K562 (cell line): ENCODE data around the gene RNGTT. TPM values are rescaled to one million over a fixed set of nuclear protein-coding genes. Genes with fewer than 3 reads are reported as not detected.
A peak's percentile ranks its signal among the peaks of the same experiment; 100 is the strongest.
"Not testable (repeated sequence)": the region's sequence is repeated elsewhere in the genome, so short reads cannot be mapped to it uniquely, and the experiment has no call there.

ENCODE experiments used
- ATAC-seq: fragments of 200-7000 bp; cut with Tn5 transposase; 3 replicates; pipeline ENCODE4 v1.9.1; 2020; ENCODE audit warnings: moderate library complexity
- BruUV-seq: library from RNA; stranded (reverse); fragments of 400-500 nt; replicated peaks from 2 replicates; lab custom pipeline; 2021; lab: Mats Ljungman, UMichigan
- CTCF ChIA-PET: fragments of 300-600 bp; formaldehyde crosslinking; extraction: SDS; loops from one replicate; lab custom pipeline; 2021; ENCODE audit warnings: low intra/inter-chr PET ratio; lab: Yijun Ruan, JAX
- POLR2A ChIA-PET: fragments of 300-600, 350-650 bp; sonication (Branson Sonifier 250); formaldehyde crosslinking; extraction: SDS; loops from one replicate; lab custom pipeline; 2021; ENCODE audit warnings: antibody characterized with exemption, inconsistent platforms; lab: Yijun Ruan, JAX
- DNase-seq, 4 experiments: peaks; one replicate each; pipeline versions ENCODE4 v3.0.0 to v3.0.0-alpha.2; 2011 to 2018; ENCODE audit warnings: low spot score in 3 of 4, mixed read lengths in 3 of 4; ENCODE audit errors: extremely low read depth in 1 of 4
- FAIRE-seq: peaks from 2 replicates; lab custom pipeline; 2011; peaks lifted over from hg19 to GRCh38; lab: Jason Lieb, UNC
- H2AFZ ChIP-seq: 2 replicates; pipeline ENCODE4 v1.6.0; 2011; ENCODE audit warnings: low read depth, low read length, control low read depth, inconsistent platforms
- H3K27ac ChIP-seq: fragments of 200-600 bp; 3 replicates; pipeline ENCODE4 v1.8.0; 2011; ENCODE audit warnings: low read depth, mild to moderate bottlenecking, control low read depth, inconsistent platforms, low read length, moderate library complexity, mixed read lengths; ENCODE audit errors: extremely low read depth
- H3K27me3 ChIP-seq, 2 experiments: fragments of 300-600 bp in 1 of 2; 2 replicates in 1 of 2; 3 replicates in 1 of 2; pipeline versions ENCODE4 v1.6.0 to v1.8.0; 2011; ENCODE audit warnings: inconsistent platforms in 2 of 2, low read length in 2 of 2, mild to moderate bottlenecking in 1 of 2, mixed read lengths in 1 of 2, moderate library complexity in 1 of 2; ENCODE audit not compliant: control insufficient read depth in 2 of 2, insufficient read depth in 2 of 2
- H3K36me3 ChIP-seq: fragments of 300-600 bp; 3 replicates; pipeline ENCODE4 v1.8.0; 2011; ENCODE audit warnings: mild to moderate bottlenecking, low read length, inconsistent platforms; ENCODE audit not compliant: control insufficient read depth, insufficient read depth
- H3K4me1 ChIP-seq, 2 experiments: fragments of 200-600 bp in 1 of 2; replicated peaks in 1 of 2; 2 replicates in 1 of 2; 3 replicates in 1 of 2; pipeline versions ENCODE4 v1.5.1 to v1.8.0; 2011; ENCODE audit warnings: inconsistent platforms in 2 of 2, low read length in 2 of 2, mild to moderate bottlenecking in 1 of 2, mixed read lengths in 1 of 2, moderate library complexity in 1 of 2; ENCODE audit not compliant: control insufficient read depth in 2 of 2, insufficient read depth in 2 of 2
- H3K4me2 ChIP-seq: 2 replicates; pipeline ENCODE4 v1.6.1; 2011; ENCODE audit warnings: low read length, control low read depth, inconsistent platforms, mixed read lengths; ENCODE audit not compliant: insufficient read depth
- H3K4me3 ChIP-seq: fragments of 200-600 bp; sonication (generic), shearing (Covaris generic); 2 replicates; pipeline ENCODE4 v1.5.1; 2016; ENCODE audit warnings: control low read depth, inconsistent platforms
- H3K79me2 ChIP-seq: fragments of 200-600 bp; 3 replicates; pipeline ENCODE4 v1.8.0; 2011; ENCODE audit warnings: low read length, inconsistent platforms; ENCODE audit not compliant: control insufficient read depth, insufficient read depth
- H3K9ac ChIP-seq, 2 experiments: 2 replicates each; pipeline versions ENCODE4 v1.6.0 to v1.6.1; 2011; ENCODE audit warnings: low read depth in 2 of 2, low read length in 2 of 2, control low read depth in 1 of 2, inconsistent platforms in 1 of 2, mild to moderate bottlenecking in 1 of 2, mixed read lengths in 1 of 2; ENCODE audit not compliant: insufficient read depth in 1 of 2
- H3K9me1 ChIP-seq: one replicate; pipeline ENCODE4 v1.6.0; 2011; ENCODE audit warnings: inconsistent platforms, mild to moderate bottlenecking, low read length, moderate library complexity; ENCODE audit not compliant: control insufficient read depth, insufficient read depth
- H3K9me3 ChIP-seq: replicated peaks from 2 replicates; pipeline ENCODE4 v1.5.1; 2011; ENCODE audit warnings: low read depth, low read length, inconsistent platforms; ENCODE audit not compliant: control insufficient read depth, insufficient read depth
- H4K20me1 ChIP-seq: replicated peaks from 2 replicates; pipeline ENCODE4 v1.6.1; 2011; ENCODE audit warnings: low read length, inconsistent platforms, mixed read lengths; ENCODE audit not compliant: control insufficient read depth, insufficient read depth
- RAD21 ChIP-seq, 2 experiments: fragments of 250-450 bp in 1 of 2; fragments of 450-650 bp in 1 of 2; sonication (Bioruptor Pico) in 1 of 2; formaldehyde crosslinking in 1 of 2; IDR thresholded peaks in 1 of 2; conservative IDR thresholded peaks in 1 of 2; 2 replicates each; pipeline versions ENCODE4 v1.4.0 to v1.8.0; 2020 to 2022; ENCODE audit warnings: mild to moderate bottlenecking in 2 of 2, moderate library complexity in 1 of 2
- SLC30A9 ChIP-seq: fragments of 250-450 bp; sonication (Bioruptor Pico); IDR thresholded peaks from 2 replicates; pipeline ENCODE4 v1.8.0; 2022; ENCODE audit warnings: mild to moderate bottlenecking, moderate library complexity
- TAF9B ChIP-seq: fragments of 450-650 bp; IDR thresholded peaks from 2 replicates; pipeline ENCODE4 v1.6.1; 2018; ENCODE audit warnings: mild to moderate bottlenecking; ENCODE audit not compliant: partially characterized antibody
- whole genome bisulfite sequencing: fragments of 100-300 bp; shearing (Covaris generic); methylation state at CpG from one replicate; pipeline ENCODE4 v1.1.6; 2016; ENCODE audit warnings: low coverage, mixed read lengths; ENCODE audit not compliant: insufficient coverage; ENCODE audit errors: missing lambda C conversion rate; 5-methylcytosine and 5-hydroxymethylcytosine counted together
- in situ Hi-C: fragments of 300-500 bp; cut with MboI; formaldehyde crosslinking; loops from 4 replicates; pipeline ENCODE4 v1.15.0; 2018; ENCODE audit warnings: inconsistent platforms, mixed read lengths
- intact Hi-C: fragments of 100-400 bp; cut with micrococcal nuclease; formaldehyde crosslinking; loops from 2 replicates; pipeline ENCODE4 v1.14.2; 2022
- polyA plus RNA-seq, 8 experiments: library from polyadenylated mRNA; depleted of rRNA in 4 of 8; stranded (reverse) in 5 of 8; unstranded in 3 of 8; fragments of >200 nt; fragmentation: Nextera tagmentation in 2 of 8; fragmentation: Illumina TruSeq in 1 of 8; extraction: Ambion mirVana in 2 of 8; extraction: Trizol in 1 of 8; gene quantifications; 2 replicates each; pipeline versions ENCODE4 v1.2.1 to v1.2.3, GENCODE V29; 2011 to 2014; ENCODE audit warnings: inconsistent platforms in 1 of 8, missing spikeins in 1 of 8
- total RNA-seq, 7 experiments: library from RNA; depleted of rRNA in 6 of 7; stranded (reverse); fragments of >200 nt in 6 of 7; fragmentation: Illumina TruSeq in 2 of 7; extraction: Trizol in 2 of 7; gene quantifications; 2 replicates each; pipeline versions ENCODE4 v1.2.1 to v1.2.3, GENCODE V29; 2011 to 2021; ENCODE audit warnings: low replicate concordance in 1 of 7
- TF ChIP-seq, protein P1 (sequence below), 3 experiments: IDR thresholded peaks in 2 of 3; conservative IDR thresholded peaks in 1 of 3; 2 replicates each; pipeline ENCODE4 v1.5.1; 2011 to 2012; ENCODE audit warnings: low read length in 3 of 3, mild to moderate bottlenecking in 3 of 3, control low read depth in 2 of 3, improper control_type of control experiment in 1 of 3, inconsistent platforms in 1 of 3, low read depth in 1 of 3, mixed read lengths in 1 of 3, moderate library complexity in 1 of 3; ENCODE audit not compliant: insufficient read depth in 2 of 3

RNGTT gene
- total and polyA plus RNA-seq, 9 of the 15 experiments (the other 6 are each of a cell fraction or from before 2014, with no cell fraction given): 6.1 to 31.7 (median 19.5) TPM

DNA sequence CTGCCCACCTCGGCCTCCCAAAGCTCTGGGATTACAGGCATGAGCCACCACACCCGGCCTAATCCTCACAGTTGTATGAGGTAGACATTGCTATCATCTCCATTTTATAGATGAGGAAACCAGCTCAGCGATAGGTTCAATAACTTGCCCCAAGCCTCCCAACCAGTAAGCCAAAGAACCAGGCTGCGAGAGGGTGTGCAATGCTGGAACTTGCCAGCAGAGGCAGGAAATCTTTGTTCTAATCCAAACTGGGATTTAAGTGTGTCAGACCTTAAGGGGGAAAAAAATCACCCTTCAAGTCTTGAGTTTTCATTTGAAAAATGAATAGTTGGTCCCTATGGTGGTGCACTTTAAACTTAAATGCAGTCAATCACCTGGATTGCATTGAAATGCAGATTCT lies 20.1 kb upstream of the RNGTT start:
- no peaks in the 10 kb centered on the region for H3K9me1 ChIP-seq
- H3K4me1 ChIP-seq: no peaks in the 10 kb centered on the region
- H3K79me2 ChIP-seq: no peaks in the 10 kb centered on the region
- CTCF ChIA-PET: interaction anchor here (0.8 to 1.5 kb wide), 5 partner anchors 258 to 626 kb away, joined by 3 to 6 read pairs (median 3); no protein-coding TSS in a partner anchor
- H2AFZ ChIP-seq: no peak overlapping the region
- H4K20me1 ChIP-seq: no peaks in the 10 kb centered on the region
- POLR2A ChIA-PET: interaction anchor here (1.1 to 1.8 kb wide), 3 partner anchors 20 to 158 kb away, joined by 3 to 6 read pairs (median 4); partner anchors contain the start of genes PNRC1 and RNGTT
- no peak overlapping the region for H3K4me3 ChIP-seq
- TF ChIP-seq, protein P1, sequence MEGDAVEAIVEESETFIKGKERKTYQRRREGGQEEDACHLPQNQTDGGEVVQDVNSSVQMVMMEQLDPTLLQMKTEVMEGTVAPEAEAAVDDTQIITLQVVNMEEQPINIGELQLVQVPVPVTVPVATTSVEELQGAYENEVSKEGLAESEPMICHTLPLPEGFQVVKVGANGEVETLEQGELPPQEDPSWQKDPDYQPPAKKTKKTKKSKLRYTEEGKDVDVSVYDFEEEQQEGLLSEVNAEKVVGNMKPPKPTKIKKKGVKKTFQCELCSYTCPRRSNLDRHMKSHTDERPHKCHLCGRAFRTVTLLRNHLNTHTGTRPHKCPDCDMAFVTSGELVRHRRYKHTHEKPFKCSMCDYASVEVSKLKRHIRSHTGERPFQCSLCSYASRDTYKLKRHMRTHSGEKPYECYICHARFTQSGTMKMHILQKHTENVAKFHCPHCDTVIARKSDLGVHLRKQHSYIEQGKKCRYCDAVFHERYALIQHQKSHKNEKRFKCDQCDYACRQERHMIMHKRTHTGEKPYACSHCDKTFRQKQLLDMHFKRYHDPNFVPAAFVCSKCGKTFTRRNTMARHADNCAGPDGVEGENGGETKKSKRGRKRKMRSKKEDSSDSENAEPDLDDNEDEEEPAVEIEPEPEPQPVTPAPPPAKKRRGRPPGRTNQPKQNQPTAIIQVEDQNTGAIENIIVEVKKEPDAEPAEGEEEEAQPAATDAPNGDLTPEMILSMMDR (IDR thresholded peaks at IDR 0.05 in 2 of 3, conservative IDR thresholded peaks at IDR 0.05 in 1 of 3; ENCODE audit: insufficient read depth in 2 of 3, low read depth in 1 of 3, low read length in 3 of 3): peak; percentile 44 to 55 (median 50)
- TF ChIP-seq SLC30A9 (CRISPR knock-in tag): no peak
- TF ChIP-seq TAF9B: no peak
- TF ChIP-seq RAD21 (CRISPR knock-in tag; conservative IDR thresholded peaks at IDR 0.05 in 1 of 2, IDR thresholded peaks at IDR 0.05 in 1 of 2): peak; percentile 48 to 64
- H3K27me3 ChIP-seq: no peaks in the 10 kb centered on the region
- no peak overlapping the region for H3K9ac ChIP-seq
- FAIRE-seq (peak; percentile 23), DNase-seq (peak in 3 of 4 experiments; percentile 19 to 23 (median 22)), ATAC-seq (peak; percentile 87)
- in situ Hi-C loops (loop anchor here (5.0 to 25.0 kb wide), 2 partner anchors 259 to 629 kb away; no protein-coding TSS in a partner anchor), intact Hi-C loops (loop anchor here (2.0 to 5.0 kb wide), 3 partner anchors 139 to 629 kb away; no protein-coding TSS in a partner anchor)
- no peak overlapping the region for H3K4me2 ChIP-seq
- no peaks in the 10 kb centered on the region for H3K9me3 ChIP-seq
- no TSS peak for BruUV-seq
- no peaks in the 10 kb centered on the region for H3K36me3 ChIP-seq
- WGBS: 3% methylated on average over 4 of the region's 4 CpGs
- H3K27ac ChIP-seq: no peak overlapping the region

DNA sequence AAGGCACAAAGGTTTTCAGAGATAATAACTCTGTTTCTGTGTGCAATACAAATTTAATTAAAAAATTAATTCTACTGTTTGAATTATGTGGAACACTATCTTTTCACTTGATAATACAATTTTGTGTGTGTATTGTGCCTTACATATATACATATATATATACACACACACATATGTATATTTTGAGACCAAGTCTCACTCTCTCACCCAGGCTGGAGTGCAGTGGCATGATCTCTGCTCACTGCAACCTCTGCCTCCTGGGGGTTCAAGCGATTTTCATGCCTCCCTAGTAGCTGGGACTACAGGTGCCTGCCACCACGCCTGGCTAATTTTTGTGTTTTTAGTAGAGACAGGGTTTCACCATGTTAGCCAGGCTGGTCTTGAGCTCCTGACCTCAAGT lies 19.7 kb upstream of the RNGTT start:
- H3K4me2 ChIP-seq, H3K9me1 ChIP-seq, FAIRE-seq, BruUV-seq, H3K27ac ChIP-seq, DNase-seq, H3K9me3 ChIP-seq, H3K4me3 ChIP-seq, H4K20me1 ChIP-seq, H3K36me3 ChIP-seq, H3K79me2 ChIP-seq, H3K27me3 ChIP-seq, H2AFZ ChIP-seq, H3K9ac ChIP-seq, H3K4me1 ChIP-seq: not testable (repeated sequence)
- in situ Hi-C loops (loop anchor here (5.0 to 25.0 kb wide), 2 partner anchors 259 to 629 kb away; no protein-coding TSS in a partner anchor), intact Hi-C loops (loop anchor here (2.0 to 5.0 kb wide), 3 partner anchors 139 to 629 kb away; no protein-coding TSS in a partner anchor)
- CTCF ChIA-PET: interaction anchor here (0.7 to 1.5 kb wide), 6 partner anchors 256 to 626 kb away, joined by 3 to 6 read pairs (median 3); partner anchors contain the start of gene UBE2J1
- WGBS: 5% methylated on average over 2 of the region's 2 CpGs
- ATAC-seq: peak; percentile 38
- POLR2A ChIA-PET: interaction anchor here (1.1 to 1.8 kb wide), 3 partner anchors 19 to 158 kb away, joined by 3 to 6 read pairs (median 4); partner anchors contain the start of genes PNRC1 and RNGTT
